HepG2 (cell line): ENCODE measurements around the gene BAIAP2L2. TPM values are rescaled to one million over a fixed set of nuclear protein-coding genes. Genes with fewer than 3 reads are reported as not detected.

Source experiments
- ATAC-seq: fragments of 200-7000 bp; cut with Tn5 transposase; 3 replicates; pipeline ENCODE4 v1.9.1; 2020; ENCODE audit warnings: mild to moderate bottlenecking, moderate library complexity
- BruUV-seq: library from RNA; stranded (reverse); fragments of 400-500 nt; replicated peaks from 2 replicates; lab custom pipeline; 2021; lab: Mats Ljungman, UMichigan
- CTCF ChIA-PET: fragments of 300-600 bp; formaldehyde crosslinking; extraction: SDS; loops from one replicate; lab custom pipeline; 2021; ENCODE audit warnings: low total read pairs, inconsistent platforms, low intra/inter-chr PET ratio; lab: Yijun Ruan, JAX
- POLR2A ChIA-PET: fragments of 350-600 bp; sonication (Branson Sonifier 250); formaldehyde crosslinking; loops from one replicate; lab custom pipeline; 2020; ENCODE audit warnings: antibody characterized with exemption, inconsistent platforms; lab: Yijun Ruan, JAX
- DNase-seq: peaks from one replicate; pipeline ENCODE4 v3.0.0-alpha.2; 2015; ENCODE audit warnings: low spot score
- FAIRE-seq: peaks from 3 replicates; lab custom pipeline; 2011; peaks lifted over from hg19 to GRCh38; lab: Jason Lieb, UNC
- H2AFZ ChIP-seq: one replicate; pipeline ENCODE4 v1.6.1; 2011; ENCODE audit warnings: low read length, inconsistent platforms
- H3K27ac ChIP-seq: fragments of 300-600 bp; 3 replicates; pipeline ENCODE4 v1.8.0; 2011; ENCODE audit warnings: mixed run types, mild to moderate bottlenecking, mixed read lengths, low read length, inconsistent platforms; ENCODE audit not compliant: insufficient read depth; ENCODE audit errors: extremely low read length
- H3K27me3 ChIP-seq, 2 experiments: fragments of 200-600 bp in 1 of 2; 2 replicates in 1 of 2; 3 replicates in 1 of 2; pipeline versions ENCODE4 v1.6.0 to v1.8.0; 2011; ENCODE audit warnings: low read length in 2 of 2, mild to moderate bottlenecking in 2 of 2, moderate library complexity in 2 of 2, inconsistent platforms in 1 of 2; ENCODE audit not compliant: insufficient read depth in 2 of 2, control insufficient read depth in 1 of 2
- H3K36me3 ChIP-seq, 2 experiments: fragments of 200-600 bp in 1 of 2; replicated peaks in 1 of 2; 2 replicates in 1 of 2; 3 replicates in 1 of 2; pipeline versions ENCODE4 v1.5.1 to v1.8.0; 2011; ENCODE audit warnings: low read length in 2 of 2, inconsistent platforms in 1 of 2; ENCODE audit not compliant: insufficient read depth in 2 of 2, control insufficient read depth in 1 of 2
- H3K4me1 ChIP-seq: 2 replicates; pipeline ENCODE4 v1.5.1; 2012; ENCODE audit warnings: low read length, inconsistent platforms; ENCODE audit not compliant: insufficient read depth
- H3K4me2 ChIP-seq: 2 replicates; pipeline ENCODE4 v1.6.0; 2011; ENCODE audit warnings: low read depth, low read length, inconsistent platforms
- H3K4me3 ChIP-seq, 3 experiments: fragments of 200-600 bp in 1 of 3; sonication (generic), shearing (Covaris generic) in 1 of 3; replicated peaks in 1 of 3; 2 replicates each; pipeline ENCODE4 v1.5.1; 2011 to 2016; ENCODE audit warnings: low read length in 3 of 3, inconsistent platforms in 2 of 3, low read depth in 2 of 3, mild to moderate bottlenecking in 2 of 3, control low read depth in 1 of 3, mixed read lengths in 1 of 3; ENCODE audit not compliant: insufficient read depth in 1 of 3
- H3K79me2 ChIP-seq: one replicate; pipeline ENCODE4 v1.6.1; 2011; ENCODE audit warnings: low read length, inconsistent platforms; ENCODE audit not compliant: insufficient read depth
- H3K9ac ChIP-seq: 2 replicates; pipeline ENCODE4 v1.6.0; 2011; ENCODE audit warnings: mild to moderate bottlenecking, low read depth, low read length, inconsistent platforms; ENCODE audit not compliant: insufficient read depth
- H3K9me3 ChIP-seq: 2 replicates; pipeline ENCODE4 v1.5.1; 2012; ENCODE audit warnings: mild to moderate bottlenecking, low read length
- H4K20me1 ChIP-seq: 2 replicates; pipeline ENCODE4 v1.6.0; 2011; ENCODE audit warnings: inconsistent platforms, mild to moderate bottlenecking, low read length, moderate library complexity; ENCODE audit not compliant: insufficient read depth
- ARID2 ChIP-seq: sonication (generic); formaldehyde crosslinking; IDR thresholded peaks from 2 replicates; pipeline ENCODE4 v1.8.1; 2022; ENCODE audit warnings: mild to moderate bottlenecking, missing genetic modification reagents, borderline replicate concordance
- KAT2B ChIP-seq: fragments of 150-350 bp; IDR thresholded peaks from 2 replicates; pipeline ENCODE4 v1.6.1; 2014; ENCODE audit warnings: low read depth, low read length, borderline replicate concordance
- THYN1 ChIP-seq: sonication (generic); formaldehyde crosslinking; IDR thresholded peaks from 2 replicates; pipeline ENCODE4 v1.8.1; 2023; ENCODE audit warnings: low read depth, mild to moderate bottlenecking, moderate library complexity, missing genetic modification reagents, borderline replicate concordance
- U2AF2 ChIP-seq: fragments of 200-400 bp; formaldehyde crosslinking; IDR thresholded peaks from 2 replicates; pipeline ENCODE4 v1.6.1; 2017; ENCODE audit warnings: low read depth, mild to moderate bottlenecking, low read length
- ZNF124 ChIP-seq: sonication (generic); formaldehyde crosslinking; IDR thresholded peaks from 2 replicates; pipeline ENCODE4 v1.4.0; 2020; ENCODE audit warnings: missing genetic modification reagents
- ZNF407 ChIP-seq: sonication (generic); formaldehyde crosslinking; IDR thresholded peaks from one replicate; pipeline ENCODE4 v1.5.1; 2020; ENCODE audit warnings: mild to moderate bottlenecking, missing genetic modification reagents; ENCODE audit errors: not compliant biosample characterization
- ZNF597 ChIP-seq: sonication (generic); formaldehyde crosslinking; IDR thresholded peaks from 2 replicates; pipeline ENCODE4 v1.5.0; 2020; ENCODE audit warnings: missing genetic modification reagents
- WGBS: methylation state at CpG from one replicate; pipeline ENCODE4 v1.1.6; 2017; ENCODE audit warnings: low lambda C conversion rate; 5-methylcytosine and 5-hydroxymethylcytosine counted together
- in situ Hi-C: cut with HindIII; loops from 2 replicates; pipeline ENCODE4 v1.10.0; 2017; ENCODE audit warnings: low pct_unique_long_range_greater_than_20kb; ENCODE audit not compliant: extremely low pct_ligation_motif_present
- intact Hi-C: fragments of 100-400 bp; cut with micrococcal nuclease; formaldehyde crosslinking; loops from one replicate; pipeline ENCODE4 v1.10.0; 2022; ENCODE audit not compliant: unreplicated experiment
- polyA plus RNA-seq, 8 experiments: library from polyadenylated mRNA; depleted of rRNA in 3 of 8; stranded (reverse) in 7 of 8; unstranded in 1 of 8; fragments of >200 nt; fragmentation: Illumina TruSeq in 4 of 8; extraction: Trizol in 4 of 8; gene quantifications; 2 replicates each; pipeline versions ENCODE4 v1.2.1 to v1.2.3, GENCODE V29; 2011 to 2016; ENCODE audit warnings: low read depth in 4 of 8, missing spikeins in 1 of 8, mixed read lengths in 1 of 8; ENCODE audit not compliant: insufficient read depth in 1 of 8
- total RNA-seq, 5 experiments: library from RNA; depleted of rRNA; stranded (reverse); fragments of >200 nt; fragmentation: Illumina TruSeq; extraction: Trizol; gene quantifications; 2 replicates each; pipeline ENCODE4 v1.2.3, GENCODE V29; 2016; ENCODE audit warnings: low read depth in 1 of 5

BAIAP2L2 gene
- total and polyA plus RNA-seq, 2 of the 13 experiments (the other 11 are each of a cell fraction or from before 2014, with no cell fraction given), result 4.4 to 7.5 TPM

GRCh38 chr22:38085056-38085455 is 25.4 kb downstream of the BAIAP2L2 start:
- FAIRE-seq (no peak), DNase-seq (no peak), ATAC-seq (no peak)
- Histone ChIP-seq H3K9me3 (no peaks in the 10 kb centered on the region), H3K27me3 (no peaks in the 10 kb centered on the region), H3K79me2 (no peaks in the 10 kb centered on the region), H3K4me2 (no peak overlapping the region), H3K4me3 (no peak overlapping the region), H2AFZ (no peak overlapping the region), H4K20me1 (no peaks in the 10 kb centered on the region), H3K9ac (no peak overlapping the region), H3K36me3 (peaks cover 9 to 16% of the 10 kb centered on the region in 2 experiments; a peak in 4 of 5 replicates), H3K4me1 (no peaks in the 10 kb centered on the region), H3K27ac (no peak overlapping the region)
- in situ Hi-C loops, result no loop called here
- no TSS peak for BruUV-seq
- CTCF ChIA-PET, result no interaction called here
- no peak for TF ChIP-seq ZNF407
- TF ChIP-seq U2AF2, result no peak
- no peak for TF ChIP-seq ZNF124
- TF ChIP-seq KAT2B, result no peak
- no peak for TF ChIP-seq THYN1 (CRISPR knock-in tag)
- TF ChIP-seq ZNF597 (CRISPR knock-in tag), result no peak
- TF ChIP-seq ARID2 (CRISPR knock-in tag), result no peak
- POLR2A ChIA-PET, result interaction anchor here (1.2 kb wide), 1 partner anchor 10 kb away, joined by 3 read pairs; no protein-coding TSS in a partner anchor
- intact Hi-C loops, result no loop called here
- 97% methylated on average over 10 of the region's 12 CpGs for WGBS
